ENCODE measurements around the gene ACADL.
A peak's percentile ranks its signal among the peaks of the same experiment; 100 is the strongest.
"Not testable (repeated sequence)": the region's sequence is repeated elsewhere in the genome, so short reads cannot be mapped to it uniquely, and the experiment has no call there.

The ACADL gene

GRCh38 chr2:210199854-210200253 lies 25.4 kb downstream of the ACADL start:
- no peak for DNase-seq

- no peak for DNase-seq
These were observed 26.0 kb downstream of the ACADL start for GRCh38 chr2:210199186-210199765.

- DNase-seq: no peak
These were observed 26.9 kb downstream of the ACADL start for GRCh38 chr2:210198326-210198725.

GRCh38 chr2:210197720-210198119 lies 27.5 kb downstream of the ACADL start:
- DNase-seq: no peak

GRCh38 chr2:210195101-210195852 lies 30.0 kb downstream of the ACADL start:
- DNase-seq: no peak

DNA sequence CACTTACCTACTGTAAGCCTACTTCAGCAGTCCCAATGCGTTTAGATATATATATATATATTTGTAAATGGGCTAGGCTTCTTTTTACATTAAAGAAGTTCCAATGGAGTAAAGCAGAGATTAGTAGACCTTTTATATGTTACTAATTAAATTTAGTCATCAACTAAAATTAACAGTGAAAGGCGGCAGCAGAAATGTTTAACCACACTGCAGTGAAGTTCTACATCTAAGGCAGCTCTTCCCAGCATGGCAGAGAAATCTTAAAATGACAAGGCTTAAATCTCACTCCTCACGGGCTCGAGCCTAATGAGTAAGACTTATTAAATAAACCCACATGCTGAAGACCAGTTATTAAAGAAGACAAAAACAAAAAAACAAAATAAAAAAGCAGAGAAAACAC lies 34.9 kb downstream of the ACADL start:
- no peak for DNase-seq

DNA sequence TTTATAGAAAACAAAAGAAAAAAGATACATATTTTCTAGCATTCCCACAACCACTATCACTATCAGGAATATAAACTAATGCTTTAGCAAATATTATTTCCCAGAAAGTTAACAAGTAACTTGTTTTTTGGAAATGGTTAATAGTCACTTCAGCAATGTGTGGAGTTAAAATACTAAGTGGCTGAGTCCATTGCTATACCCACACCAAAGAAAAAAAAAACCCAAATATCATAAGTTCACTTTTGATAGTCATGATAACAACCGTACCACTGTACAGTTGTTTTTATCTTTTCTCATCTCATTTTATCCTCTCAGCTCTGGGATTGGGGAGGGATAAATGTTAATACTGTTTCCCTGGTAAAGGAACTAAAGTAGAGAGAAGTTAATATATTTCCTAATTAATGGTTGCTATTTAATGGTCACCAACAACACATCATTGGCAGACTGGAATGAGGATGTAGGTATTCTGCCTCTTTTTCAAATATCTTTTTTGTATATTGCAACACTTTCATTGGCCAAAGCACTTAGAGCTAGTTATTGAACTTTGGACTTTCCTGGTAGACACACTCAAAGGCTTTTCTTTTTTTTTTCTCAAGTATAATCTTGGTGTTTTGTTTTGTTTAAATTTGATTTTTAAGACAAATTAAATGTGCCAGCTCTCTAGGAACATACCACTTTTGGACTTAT lies 35.7 kb downstream of the ACADL start:
- DNase-seq: no peak

- DNase-seq: no peak
These were observed 36.5 kb downstream of the ACADL start for GRCh38 chr2:210188755-210189154.

DNA sequence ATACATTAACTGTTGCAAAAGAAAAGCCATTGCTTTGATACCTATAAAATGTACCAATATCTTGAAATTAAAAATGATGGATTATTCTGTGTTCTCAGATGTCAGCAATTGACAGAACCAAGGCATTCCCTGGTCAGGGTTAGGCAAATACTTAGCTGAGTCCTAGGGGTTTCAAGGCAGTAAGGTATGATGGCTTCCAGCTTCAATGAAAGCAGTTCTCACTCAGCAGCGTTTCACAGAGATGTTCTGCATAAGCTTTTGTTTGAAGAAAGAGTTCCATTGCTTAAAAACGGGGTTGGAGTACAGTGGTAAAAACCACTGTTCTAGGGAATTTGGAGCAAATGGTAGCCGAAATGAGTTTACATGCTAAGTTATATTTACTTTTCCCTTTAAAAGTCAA lies 37.1 kb downstream of the ACADL start:
- no peak for DNase-seq

- not testable (repeated sequence) for DNase-seq
These were observed 41.3 kb downstream of the ACADL start for GRCh38 chr2:210183936-210184335.

DNA sequence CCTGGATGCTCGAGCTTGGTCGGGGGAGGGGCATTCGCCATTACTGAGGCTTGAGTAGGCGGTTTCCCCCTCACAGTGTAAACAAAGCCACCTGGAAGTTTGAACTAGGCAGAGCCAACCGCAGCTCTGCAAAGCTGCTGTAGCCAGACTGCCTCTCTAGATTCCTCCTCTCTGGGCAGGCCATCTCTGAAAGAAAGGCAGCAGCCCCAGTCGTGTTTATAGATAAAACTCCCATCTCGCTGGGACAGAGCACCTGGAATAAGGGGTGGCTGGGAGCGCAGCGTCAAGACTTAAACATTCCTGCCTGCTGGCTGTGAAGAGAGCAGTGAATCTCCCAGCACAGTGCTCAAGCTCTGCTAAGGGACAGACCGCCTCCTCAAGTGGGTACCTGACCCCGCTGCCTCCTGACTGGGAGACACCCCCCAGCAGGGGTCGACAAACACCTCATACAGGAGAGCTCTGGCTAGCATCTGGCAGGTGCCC lies 43.6 kb downstream of the ACADL start:
- DNase-seq: not testable (repeated sequence)

- not testable (repeated sequence) for DNase-seq
These were observed 44.1 kb downstream of the ACADL start for GRCh38 chr2:210181033-210181605.

DNA sequence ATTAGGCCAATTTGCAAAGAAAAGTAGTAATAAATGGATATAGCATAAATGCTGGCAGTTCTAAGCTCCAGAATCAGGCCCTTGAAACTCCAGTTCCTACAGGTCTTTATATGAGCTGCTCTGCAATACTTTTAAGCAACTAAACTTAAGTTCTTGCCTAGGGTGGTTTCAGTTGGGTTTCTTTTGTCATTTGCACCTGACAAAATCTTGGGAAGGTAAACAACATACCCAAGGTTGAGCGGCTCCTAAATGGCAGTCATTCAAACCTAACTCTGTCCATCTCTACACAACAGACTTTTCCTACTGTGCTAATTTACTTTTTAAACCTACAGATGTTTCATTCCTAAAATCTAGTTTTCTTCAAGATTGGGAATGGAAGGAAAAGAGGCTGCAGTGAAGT lies 44.8 kb downstream of the ACADL start:
- DNase-seq: no peak

DNA sequence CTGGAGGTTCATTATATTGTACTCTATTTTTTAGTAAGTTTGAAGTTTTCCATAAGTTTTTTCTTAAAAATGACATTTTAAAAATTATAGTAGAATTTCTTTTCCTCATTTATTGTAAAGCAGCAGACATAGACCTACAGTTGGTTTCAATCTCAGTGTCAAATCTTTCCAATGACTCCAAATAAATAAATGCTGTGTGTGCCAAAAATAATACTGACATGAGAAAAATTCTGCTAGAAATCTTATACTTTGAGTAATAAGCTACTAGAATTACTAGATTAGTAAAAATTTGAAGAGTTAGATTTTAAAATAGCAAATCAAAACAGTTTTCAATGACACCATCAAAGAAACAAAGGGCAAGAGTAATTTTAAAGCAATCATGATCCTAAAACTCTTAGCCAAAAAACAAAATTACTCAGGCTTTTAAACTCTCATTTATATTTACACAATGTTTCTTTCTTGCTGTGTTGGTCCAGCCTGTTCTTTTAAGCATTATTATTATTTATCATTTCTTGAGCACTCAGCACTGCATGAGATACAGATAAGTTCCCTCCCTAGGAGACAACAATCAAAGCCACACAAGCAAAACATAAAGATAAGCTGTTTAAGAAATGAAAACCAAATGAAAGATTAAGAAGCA lies 45.8 kb downstream of the ACADL start:
- no peak for DNase-seq

GRCh38 chr2:210177769-210178168 lies 47.5 kb downstream of the ACADL start:
- DNase-seq: no peak

DNA sequence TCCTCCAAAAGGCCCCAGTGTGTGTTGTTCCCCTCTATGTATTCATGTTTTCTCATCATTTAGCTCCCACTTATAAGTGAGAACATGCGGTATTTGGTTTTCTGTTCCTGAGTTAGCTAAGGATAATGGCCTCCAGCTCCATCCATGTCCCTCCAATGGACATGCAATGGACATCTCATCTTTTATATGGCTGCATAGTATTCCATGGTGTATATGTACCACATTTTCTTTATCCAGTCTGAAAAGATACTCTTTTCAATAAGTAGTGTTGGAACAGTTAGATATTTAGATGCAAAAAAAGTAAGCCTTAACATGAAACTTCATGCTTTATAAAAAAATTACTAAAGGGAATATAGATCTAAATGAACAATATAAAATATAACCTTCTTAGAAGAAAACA lies 48.1 kb downstream of the ACADL start:
- DNase-seq: not testable (repeated sequence)

DNA sequence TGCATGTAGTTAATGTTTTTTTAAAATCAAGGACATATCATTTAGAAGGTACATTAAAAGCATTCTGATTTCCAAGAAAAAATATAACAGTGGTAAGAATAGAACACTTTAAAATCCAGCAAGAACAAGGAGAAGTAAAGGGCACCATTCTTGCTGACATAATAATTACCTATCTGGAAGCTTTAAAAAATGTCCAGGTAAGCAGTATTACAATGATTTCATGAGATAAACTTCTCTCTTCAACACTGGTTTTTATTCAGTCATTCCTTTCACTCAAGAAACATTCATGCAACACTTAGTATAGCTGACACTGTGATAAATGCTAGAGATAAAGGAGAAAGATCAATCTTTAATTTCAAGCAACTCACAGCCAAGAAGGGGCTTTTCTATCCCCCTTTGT lies 51.2 kb downstream of the ACADL start:
- no peak for DNase-seq

DNA sequence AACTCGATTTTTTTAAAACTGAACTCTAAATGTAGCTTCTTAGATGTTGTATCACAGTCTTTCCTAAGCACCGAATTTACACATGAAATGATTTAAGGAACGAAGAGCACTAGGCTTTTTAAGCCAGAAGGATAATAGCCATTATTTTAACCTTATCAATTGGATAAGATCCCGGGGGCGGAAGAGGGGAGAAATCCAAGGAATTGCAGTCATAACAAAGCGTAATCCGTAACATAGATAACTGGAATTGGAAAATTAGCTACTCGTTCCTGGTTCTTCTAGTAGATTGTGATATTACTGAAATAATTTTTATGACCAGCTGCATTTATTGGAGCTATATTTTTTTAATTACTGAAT lies 53.0 kb downstream of the ACADL start:
- DNase-seq: no peak

- DNase-seq: peak; percentile 96
These were observed 53.7 kb downstream of the ACADL start, which contains the start of gene KANSL1L for GRCh38 chr2:210171309-210172218. Gene KANSL1L (minus strand): TSS chr2:210171409. CDS start chr2:210154582, 16,827 bp downstream.

GRCh38 chr2:210170446-210171303 lies 54.6 kb downstream of the ACADL start:
- DNase-seq: peak; percentile 96 to 97

GRCh38 chr2:210170196-210170445 lies 55.1 kb downstream of the ACADL start:
- no peak for DNase-seq
